ENCODE data around the gene RASA2. TPM values are rescaled to one million over a fixed set of nuclear protein-coding genes. Genes with fewer than 3 reads are reported as not detected.

The RASA2 gene
- total RNA-seq, 1 donor from 2014 or later: 4.3 TPM

GRCh38 chr3:141644931-141645330, 158.1 kb downstream of the RASA2 start:
- Histone ChIP-seq H3K4me1 (peaks cover 4% of the 10 kb centered on the region), H3K27ac (replicated peaks) (no peak overlapping the region), H3K9me3 (replicated peaks) (peaks cover 2% of the 10 kb centered on the region), H3K36me3 (no peaks in the 10 kb centered on the region), H3K27me3 (ENCODE audit: low read depth) (no peaks in the 10 kb centered on the region), H3K4me3 (no peak overlapping the region)
- peak; percentile 80 for DNase-seq
- intact Hi-C loops (cut with micrococcal nuclease): no loop called here
- peak; percentile 74 for TF ChIP-seq CTCF (IDR thresholded peaks at IDR 0.05; ENCODE audit: borderline replicate concordance)

- TF ChIP-seq CTCF (IDR thresholded peaks at IDR 0.05; ENCODE audit: borderline replicate concordance): no peak
- no peaks in the 10 kb centered on the region for H3K36me3 ChIP-seq
- H3K4me3 ChIP-seq: no peak overlapping the region
- peaks cover 4% of the 10 kb centered on the region for H3K4me1 ChIP-seq
- DNase-seq: no peak
- H3K27me3 ChIP-seq (ENCODE audit: low read depth): no peaks in the 10 kb centered on the region
- intact Hi-C loops (cut with micrococcal nuclease): no loop called here
- H3K9me3 ChIP-seq (replicated peaks): no peaks in the 10 kb centered on the region
- no peak overlapping the region for H3K27ac ChIP-seq (replicated peaks)
These were observed 160.1 kb downstream of the RASA2 start for GRCh38 chr3:141646760-141647561.

- Histone ChIP-seq H3K36me3 (no peaks in the 10 kb centered on the region), H3K27me3 (ENCODE audit: low read depth) (no peaks in the 10 kb centered on the region), H3K4me3 (no peak overlapping the region), H3K27ac (replicated peaks) (no peak overlapping the region), H3K4me1 (peaks cover 4% of the 10 kb centered on the region), H3K9me3 (replicated peaks) (no peaks in the 10 kb centered on the region)
- no peak for TF ChIP-seq CTCF (IDR thresholded peaks at IDR 0.05; ENCODE audit: borderline replicate concordance)
- intact Hi-C loops (cut with micrococcal nuclease): no loop called here
- DNase-seq: no peak
These were observed 160.7 kb downstream of the RASA2 start for GRCh38 chr3:141647562-141647915.

- H3K4me1 ChIP-seq: peaks cover 4% of the 10 kb centered on the region
- no peaks in the 10 kb centered on the region for H3K36me3 ChIP-seq
- no peak for TF ChIP-seq CTCF (IDR thresholded peaks at IDR 0.05; ENCODE audit: borderline replicate concordance)
- H3K9me3 ChIP-seq (replicated peaks): no peaks in the 10 kb centered on the region
- H3K27ac ChIP-seq (replicated peaks): no peak overlapping the region
- no peak overlapping the region for H3K4me3 ChIP-seq
- no peaks in the 10 kb centered on the region for H3K27me3 ChIP-seq (ENCODE audit: low read depth)
- no peak for DNase-seq
- intact Hi-C loops (cut with micrococcal nuclease): no loop called here
These were observed 161.5 kb downstream of the RASA2 start for GRCh38 chr3:141648055-141648910.

- peaks cover 1% of the 10 kb centered on the region for H3K4me1 ChIP-seq
- H3K27ac ChIP-seq (replicated peaks): no peak overlapping the region
- intact Hi-C loops (cut with micrococcal nuclease): no loop called here
These were observed 163.0 kb downstream of the RASA2 start for GRCh38 chr3:141649871-141650270.

More at GRCh38 chr3:141649871-141650270, 163.0 kb downstream of the RASA2 start:
- Histone ChIP-seq H3K4me3 (no peak overlapping the region), H3K36me3 (no peaks in the 10 kb centered on the region), H3K27me3 (ENCODE audit: low read depth) (no peaks in the 10 kb centered on the region), H3K9me3 (replicated peaks) (no peaks in the 10 kb centered on the region)
- no peak for TF ChIP-seq CTCF (IDR thresholded peaks at IDR 0.05; ENCODE audit: borderline replicate concordance)
- DNase-seq: no peak
